Uterus (tissue), 4 donors: ENCODE results near the gene KRT28. TPM values are rescaled to one million over a fixed set of nuclear protein-coding genes. Genes with fewer than 3 reads are reported as not detected.

Experiments used
- DNase-seq, 2 donors: peaks; one replicate each; pipeline ENCODE4 v3.0.0-alpha.2; 2019 to 2020
- H3K27ac ChIP-seq, 2 donors: fragments of 200-600 bp; sonication (generic); 1 replicate in 1 of 2; 2 replicates in 1 of 2; pipeline ENCODE4 v1.5.1; 2016 to 2018
- H3K27me3 ChIP-seq, 2 donors: fragments of 200-600 bp; sonication (generic); one replicate each; pipeline ENCODE4 v1.5.1; 2018 to 2019; ENCODE audit warnings: control low read depth in 1 of 2
- H3K36me3 ChIP-seq, 2 donors: fragments of 200-600 bp; sonication (generic); one replicate each; pipeline ENCODE4 v1.5.1; 2019; ENCODE audit warnings: control low read depth in 1 of 2
- H3K4me1 ChIP-seq, 2 donors: fragments of 200-600 bp; sonication (generic); one replicate each; pipeline ENCODE4 v1.5.1; 2018 to 2019; ENCODE audit warnings: control low read depth in 1 of 2
- H3K4me3 ChIP-seq, 2 donors: fragments of 200-600 bp; sonication (generic); 1 replicate in 1 of 2; 2 replicates in 1 of 2; pipeline ENCODE4 v1.5.1; 2018 to 2019; ENCODE audit warnings: mild to moderate bottlenecking in 1 of 2
- H3K9me3 ChIP-seq, 2 donors: fragments of 200-600 bp; sonication (generic); one replicate each; pipeline ENCODE4 v1.5.1; 2019; ENCODE audit warnings: control low read depth in 1 of 2
- CTCF ChIP-seq, 4 experiments: fragments of 200-600 bp in 2 of 4; fragments of 450-650 bp in 2 of 4; sonication (generic) in 2 of 4; IDR thresholded peaks; one replicate each; pipeline ENCODE4 v1.5.1; 2016 to 2019; ENCODE audit warnings: antibody characterized with exemption in 4 of 4, mild to moderate bottlenecking in 2 of 4, moderate library complexity in 1 of 4
- POLR2A ChIP-seq, 2 donors: fragments of 450-650 bp; IDR thresholded peaks; one replicate each; pipeline ENCODE4 v1.6.1; 2016; ENCODE audit warnings: antibody characterized with exemption in 2 of 2, mild to moderate bottlenecking in 1 of 2, moderate library complexity in 1 of 2
- intact Hi-C: fragments of 100-400 bp; cut with DNase I; formaldehyde crosslinking; loops from one replicate; pipeline ENCODE4 v1.15.1; 2023; ENCODE audit warnings: low total_unique reads
- total RNA-seq, 4 donors: library from RNA; depleted of rRNA in 3 of 4; stranded (reverse); fragments of >200 nt in 3 of 4; gene quantifications; one replicate each; pipeline versions ENCODE4 v1.1.0 to v1.2.4, GENCODE V29; 2014 to 2023
- donor health status: DM: yes; HTN: yes; CAD: no.

KRT28 gene
- total RNA-seq, 4 donors from 2014 or later: not detected

- intact Hi-C loops: no loop called here
- DNase-seq: no peak
- Histone ChIP-seq H3K4me1 (no peaks in the 10 kb centered on the region), H3K9me3 (no peaks in the 10 kb centered on the region), H3K36me3 (no peaks in the 10 kb centered on the region), H3K27ac (no peak overlapping the region), H3K27me3 (no peaks in the 10 kb centered on the region), H3K4me3 (no peak overlapping the region)
- TF ChIP-seq POLR2A (IDR thresholded peaks at IDR 0.05) (no peak), CTCF (IDR thresholded peaks at IDR 0.05) (no peak)
Observed at GRCh38 chr17:40841246-40841645, 41.5 kb upstream of the KRT28 start.

GRCh38 chr17:40839194-40839593, 39.4 kb upstream of the KRT28 start:
- no peak for DNase-seq
- no peaks in the 10 kb centered on the region for H3K4me1 ChIP-seq
- H3K9me3 ChIP-seq: no peaks in the 10 kb centered on the region
- H3K36me3 ChIP-seq: no peaks in the 10 kb centered on the region
- intact Hi-C loops: no loop called here
- no peak overlapping the region for H3K4me3 ChIP-seq
- TF ChIP-seq POLR2A (IDR thresholded peaks at IDR 0.05) (no peak), CTCF (IDR thresholded peaks at IDR 0.05) (no peak)
- H3K27me3 ChIP-seq: no peaks in the 10 kb centered on the region
- H3K27ac ChIP-seq: no peak overlapping the region

GRCh38 chr17:40836020-40836419, 36.3 kb upstream of the KRT28 start:
- TF ChIP-seq POLR2A (IDR thresholded peaks at IDR 0.05): no peak
- TF ChIP-seq CTCF (IDR thresholded peaks at IDR 0.05): no peak
- Histone ChIP-seq H3K27me3 (no peaks in the 10 kb centered on the region), H3K9me3 (no peaks in the 10 kb centered on the region)

GRCh38 chr17:40833882-40834281, 34.1 kb upstream of the KRT28 start:
- Histone ChIP-seq H3K9me3 (no peaks in the 10 kb centered on the region), H3K4me3 (no peak overlapping the region), H3K4me1 (no peaks in the 10 kb centered on the region), H3K27me3 (no peaks in the 10 kb centered on the region), H3K36me3 (no peaks in the 10 kb centered on the region), H3K27ac (no peak overlapping the region)
- intact Hi-C loops: no loop called here
- DNase-seq: no peak
- no peak for TF ChIP-seq POLR2A (IDR thresholded peaks at IDR 0.05)
- no peak for TF ChIP-seq CTCF (IDR thresholded peaks at IDR 0.05)

More at GRCh38 chr17:40836020-40836419, 36.3 kb upstream of the KRT28 start:
- intact Hi-C loops: no loop called here
- no peak overlapping the region for H3K27ac ChIP-seq
- H3K36me3 ChIP-seq: no peaks in the 10 kb centered on the region
- DNase-seq: no peak
- no peaks in the 10 kb centered on the region for H3K4me1 ChIP-seq
- H3K4me3 ChIP-seq: no peak overlapping the region

- H3K4me1 ChIP-seq: no peaks in the 10 kb centered on the region
- intact Hi-C loops: no loop called here
- no peaks in the 10 kb centered on the region for H3K27me3 ChIP-seq
- DNase-seq: no peak
- H3K27ac ChIP-seq: no peak overlapping the region
- no peaks in the 10 kb centered on the region for H3K9me3 ChIP-seq
- no peak overlapping the region for H3K4me3 ChIP-seq
- H3K36me3 ChIP-seq: no peaks in the 10 kb centered on the region
- no peak for TF ChIP-seq POLR2A (IDR thresholded peaks at IDR 0.05)
- no peak for TF ChIP-seq CTCF (IDR thresholded peaks at IDR 0.05)
Observed at GRCh38 chr17:40832840-40833239, 33.1 kb upstream of the KRT28 start.
